GM19240 (cell line): ENCODE results near the gene PIGK.

Experiments
- DNase-seq: peaks from one replicate; pipeline ENCODE4 v3.0.0; 2011; ENCODE audit warnings: low spot score; ENCODE audit not compliant: insufficient read length

Gene PIGK

GRCh38 chr1:77100875-77101274 is 118.4 kb downstream of the PIGK start:
- no peak for DNase-seq

- no peak for DNase-seq
These were observed 122.6 kb downstream of the PIGK start for GRCh38 chr1:77096496-77097255.

DNA sequence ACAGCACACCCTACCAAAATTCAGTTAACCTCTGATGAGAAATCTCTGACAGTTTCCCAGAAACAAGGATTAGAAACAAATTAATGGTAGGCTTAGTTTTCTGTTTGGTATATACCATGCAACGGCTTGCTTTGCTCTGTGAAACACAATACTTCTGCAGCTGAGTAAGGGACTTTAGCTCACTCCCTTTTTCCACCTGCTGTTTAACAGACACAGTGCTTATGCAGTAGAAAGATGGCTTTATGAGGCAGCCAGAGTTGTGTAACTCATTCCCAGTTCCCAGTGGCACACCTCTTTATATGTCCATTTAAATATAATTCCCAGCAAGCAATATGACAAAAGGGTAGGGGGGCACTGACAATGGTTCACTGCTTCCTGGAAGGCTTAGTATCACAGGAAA is 124.0 kb downstream of the PIGK start:
- no peak for DNase-seq

DNA sequence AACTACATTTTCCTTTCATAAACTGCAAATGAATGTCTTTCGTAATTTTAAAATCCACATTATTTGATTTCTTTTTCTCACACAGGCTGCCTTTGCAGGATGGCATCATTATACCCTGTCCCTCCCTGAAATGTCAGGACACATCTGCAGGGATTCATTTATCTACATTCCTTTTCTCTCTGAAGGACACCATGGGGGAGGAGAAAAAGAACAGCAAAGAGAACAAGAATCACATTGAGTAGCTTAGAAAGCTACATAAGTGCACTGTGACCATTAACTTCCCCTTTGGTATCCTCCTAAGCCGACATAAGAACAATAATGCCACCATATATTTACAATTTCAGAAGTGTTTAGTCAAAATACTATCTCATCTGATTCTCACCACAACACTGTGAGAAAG is 129.5 kb downstream of the PIGK start:
- DNase-seq: no peak

GRCh38 chr1:77085109-77085508 is 134.1 kb downstream of the PIGK start:
- DNase-seq: no peak

- DNase-seq: no peak
These were observed 134.8 kb downstream of the PIGK start for GRCh38 chr1:77084457-77084856.

DNA sequence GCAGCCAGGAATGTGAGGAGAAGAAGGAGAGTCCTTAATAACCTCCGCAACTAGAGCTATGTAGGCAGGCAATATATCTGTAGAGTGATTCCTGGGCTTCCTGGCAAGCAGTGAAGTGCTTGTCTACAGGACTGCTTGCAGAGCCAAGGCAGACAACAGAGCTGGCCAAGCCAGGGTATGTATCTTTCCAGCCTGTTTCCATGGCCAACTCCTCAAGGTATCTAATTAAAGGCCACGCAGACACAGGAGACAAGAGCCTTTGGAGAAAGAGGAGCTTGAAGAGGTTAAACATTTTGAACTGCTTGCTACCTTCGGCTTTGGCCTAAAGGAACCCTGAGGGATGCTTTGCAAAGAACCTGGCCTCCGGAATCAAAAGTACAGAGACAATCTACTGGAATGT is 137.4 kb downstream of the PIGK start:
- DNase-seq: no peak

DNA sequence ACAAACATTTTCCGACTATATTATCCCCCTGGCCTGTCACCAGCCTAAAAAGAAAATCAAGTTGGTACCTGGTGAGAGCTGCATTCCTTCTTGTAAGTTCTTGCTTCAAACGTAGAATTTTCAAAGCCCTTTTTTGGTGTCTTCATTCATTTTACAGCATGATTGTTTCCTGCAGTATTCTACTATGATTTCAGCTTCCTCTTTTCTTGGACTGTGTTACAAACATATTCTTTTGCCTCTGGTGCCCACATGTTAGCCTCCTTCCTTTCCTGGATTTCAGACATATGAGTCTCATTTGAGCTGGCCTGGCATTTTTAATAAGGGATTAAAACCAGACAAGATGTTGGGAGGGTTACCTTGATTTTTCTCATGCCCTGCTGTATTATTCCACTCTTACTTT is 142.5 kb downstream of the PIGK start:
- no peak for DNase-seq

DNA sequence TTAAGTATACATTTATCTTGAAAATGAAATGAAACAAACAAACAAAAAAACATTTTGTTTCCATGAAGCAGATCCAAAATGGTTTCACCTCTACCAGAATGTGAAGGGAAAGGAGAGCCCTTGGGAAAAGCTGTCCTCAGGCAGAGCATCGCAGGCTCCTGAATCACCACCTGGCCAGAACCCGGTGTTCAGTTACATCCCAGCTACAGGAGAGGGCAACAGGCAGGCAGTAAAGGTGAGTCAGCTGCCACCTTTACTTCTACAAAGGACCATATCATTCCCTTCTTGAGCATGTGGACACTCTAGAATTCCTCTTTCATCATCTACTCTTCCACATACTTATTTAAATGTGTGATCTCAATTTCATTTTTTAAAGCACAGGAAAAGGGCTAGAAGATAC is 151.2 kb downstream of the PIGK start:
- no peak for DNase-seq

DNA sequence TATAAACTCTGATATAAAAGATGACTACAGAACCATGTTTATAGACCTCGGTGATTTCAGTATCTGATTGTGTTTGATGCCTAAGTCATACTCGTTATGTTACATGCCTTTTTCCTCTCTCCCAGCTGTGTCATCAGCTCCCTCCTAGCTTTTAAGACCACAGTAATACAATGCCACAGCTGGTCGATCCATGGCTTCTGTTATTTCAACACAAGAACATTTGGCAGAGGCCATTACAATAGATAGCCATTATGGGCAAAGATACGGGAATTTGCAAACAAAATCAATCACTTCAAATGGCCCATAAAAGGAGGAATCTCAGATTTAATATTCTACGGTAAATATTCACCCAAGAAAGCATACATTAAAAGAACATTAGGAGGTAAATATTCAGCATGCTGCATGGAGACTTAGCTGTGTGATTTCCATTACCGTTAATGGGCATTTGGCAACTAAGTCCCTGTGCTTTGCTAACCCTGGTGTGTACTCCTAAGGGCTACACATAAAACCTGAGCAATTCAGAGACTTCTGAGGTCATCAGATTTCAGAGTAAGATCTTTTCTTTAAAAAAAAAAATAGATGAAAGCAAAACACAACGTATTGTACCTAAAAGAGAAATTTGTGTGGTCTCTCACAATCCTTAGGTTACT is 153.4 kb downstream of the PIGK start:
- no peak for DNase-seq

GRCh38 chr1:77064246-77064645 is 155.0 kb downstream of the PIGK start:
- DNase-seq: no peak

DNA sequence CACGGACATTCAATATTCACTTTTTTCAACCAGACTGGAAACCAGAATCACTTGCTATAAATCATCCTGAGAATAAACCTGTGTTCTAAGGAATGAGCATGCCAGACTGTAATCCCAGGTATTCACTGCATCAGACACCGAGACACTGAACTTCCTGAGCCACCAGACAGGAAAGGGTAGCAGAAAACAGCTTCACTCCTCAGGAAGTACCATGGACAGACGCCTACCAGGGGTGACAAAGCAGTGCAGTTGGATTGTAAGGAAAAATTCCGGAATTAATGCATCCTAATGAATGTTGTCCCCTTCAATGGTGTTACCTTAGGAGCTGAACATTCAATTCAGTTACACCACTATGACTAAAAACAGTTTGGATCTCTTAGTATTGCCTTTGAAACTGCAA is 156.1 kb downstream of the PIGK start:
- DNase-seq: no peak

DNA sequence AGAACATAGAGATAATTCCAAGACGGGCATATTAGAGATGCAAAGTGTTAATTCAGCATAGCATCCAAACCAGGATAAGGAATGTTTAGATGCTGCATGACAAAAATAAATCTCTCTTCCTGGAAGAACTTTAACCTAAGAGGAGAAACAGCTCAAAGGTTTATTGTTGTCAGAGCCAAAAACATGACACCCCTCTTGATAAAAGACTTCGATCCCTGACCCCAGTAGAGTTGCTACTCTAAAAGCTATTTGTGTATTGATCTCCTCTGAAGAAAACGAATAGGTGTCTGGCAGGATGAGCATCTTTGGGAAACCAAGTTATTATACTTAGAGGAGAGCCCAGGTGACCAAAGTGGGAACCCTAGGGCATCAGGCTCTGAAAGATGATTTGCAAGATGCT is 158.1 kb downstream of the PIGK start:
- no peak for DNase-seq

DNA sequence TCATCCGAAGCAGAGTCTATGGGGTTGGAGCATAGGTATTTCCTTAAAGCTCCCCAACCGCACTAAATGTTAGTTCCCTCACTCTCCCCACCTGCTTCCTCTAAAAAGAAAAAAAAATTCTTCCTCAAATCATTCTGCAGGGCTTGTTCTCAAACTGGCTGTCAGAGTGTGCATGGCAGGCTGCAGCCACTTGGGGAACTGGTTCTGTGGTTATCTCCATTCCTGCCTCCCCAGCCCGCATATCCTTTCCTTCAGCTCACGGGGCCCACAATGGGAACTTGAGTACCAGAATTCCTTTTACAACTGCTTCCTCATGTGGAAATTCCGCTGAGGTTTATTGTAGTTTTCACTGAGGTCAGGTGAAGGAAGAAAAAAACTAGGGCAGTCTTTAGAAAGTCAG is 159.2 kb downstream of the PIGK start:
- DNase-seq: no peak

DNA sequence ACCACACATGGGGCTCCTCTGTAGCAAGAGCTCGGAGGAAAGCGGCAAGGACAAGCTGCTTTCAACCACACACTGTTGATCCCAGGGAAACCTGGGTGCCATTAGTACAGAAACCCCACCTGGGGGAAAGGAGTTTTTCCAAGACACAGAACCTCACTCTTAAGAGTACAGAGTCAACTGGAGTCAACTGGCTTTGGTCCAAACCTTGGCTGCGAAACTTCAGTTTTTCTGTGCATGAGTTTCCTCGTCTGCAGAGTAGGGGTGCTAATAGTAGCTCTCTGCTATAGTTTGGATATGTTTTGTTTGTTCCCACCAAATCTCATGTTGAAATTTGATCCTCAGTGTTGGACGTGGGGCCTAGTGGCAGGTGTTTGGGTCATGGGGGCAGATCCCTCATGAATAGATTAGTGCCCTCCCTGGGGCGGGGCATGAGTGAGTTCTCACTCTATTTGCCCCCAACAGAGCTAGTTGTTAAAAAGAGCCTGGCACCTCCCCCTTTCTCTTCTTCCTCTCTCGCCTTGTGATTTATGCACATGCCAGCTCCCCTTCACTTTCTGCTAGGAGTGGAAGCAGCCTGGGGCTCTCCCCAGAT is 161.1 kb downstream of the PIGK start:
- DNase-seq: no peak

DNA sequence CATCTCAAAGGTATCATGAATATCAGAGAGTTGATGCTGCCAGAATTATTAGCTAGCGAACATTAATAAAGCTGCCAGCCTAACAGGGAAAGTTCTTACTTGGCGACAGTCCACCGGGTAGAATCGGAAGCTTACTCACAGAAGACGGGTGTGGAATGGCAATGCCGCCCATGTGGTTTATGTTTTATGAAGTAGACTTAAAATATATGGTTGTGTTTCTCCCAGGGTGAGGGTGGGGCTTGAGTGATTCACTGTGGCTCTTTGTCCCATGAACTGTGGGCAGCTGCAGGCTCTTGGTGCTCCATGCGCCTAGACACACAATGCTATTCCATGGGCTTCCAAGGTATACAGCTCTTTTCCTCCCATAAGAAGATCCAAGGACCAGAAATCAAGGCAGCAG is 162.7 kb downstream of the PIGK start:
- no peak for DNase-seq

DNA sequence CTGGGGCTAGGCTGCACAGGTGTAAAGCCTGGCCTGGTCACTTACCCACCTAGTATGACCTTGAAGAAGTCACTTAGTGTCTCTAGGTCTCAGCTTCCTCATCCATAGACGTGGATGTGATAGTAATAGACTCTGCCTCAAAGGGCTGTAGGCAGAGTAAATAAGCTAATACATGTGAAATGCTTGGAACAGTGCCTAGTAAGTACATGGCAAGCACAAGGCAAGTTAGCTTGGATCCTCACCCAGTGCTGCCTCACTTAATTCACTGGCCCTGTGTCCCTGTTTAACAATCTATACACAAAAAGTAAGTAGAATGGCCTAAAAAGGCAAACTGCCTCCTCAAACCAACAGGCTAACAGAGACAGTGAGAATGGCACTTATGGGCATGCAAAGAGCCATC is 167.8 kb downstream of the PIGK start:
- DNase-seq: no peak

GRCh38 chr1:77048615-77049005 is 170.6 kb downstream of the PIGK start:
- no peak for DNase-seq

GRCh38 chr1:77047978-77048614 is 171.1 kb downstream of the PIGK start:
- no peak for DNase-seq

- DNase-seq: no peak
These were observed 171.7 kb downstream of the PIGK start for GRCh38 chr1:77047575-77047974.

GRCh38 chr1:77044133-77044849 is 174.9 kb downstream of the PIGK start:
- no peak for DNase-seq

DNA sequence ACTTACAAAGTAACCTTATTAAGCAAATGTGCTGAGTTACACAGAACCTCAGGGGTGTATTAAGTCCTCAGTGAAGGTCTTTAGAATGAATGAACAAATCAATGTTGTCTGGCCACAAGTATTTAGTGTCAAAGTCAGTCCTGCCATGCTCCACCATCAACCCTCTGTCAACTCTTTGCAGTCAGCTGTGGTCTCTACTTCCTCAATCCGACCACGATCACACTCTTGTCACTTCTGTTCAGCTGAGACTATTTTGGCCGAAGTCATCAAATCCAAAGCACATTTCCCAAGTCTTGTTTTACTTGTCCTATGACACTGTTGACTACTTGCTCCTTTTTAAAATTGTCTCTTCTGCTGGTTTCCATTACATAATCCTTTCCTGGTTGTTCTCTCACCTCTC is 178.4 kb downstream of the PIGK start:
- no peak for DNase-seq
